Spleen (tissue), 7 donors: ENCODE measurements around the gene NAPEPLD.
"Not testable (repeated sequence)": the region's sequence is repeated elsewhere in the genome, so short reads cannot be mapped to it uniquely, and the experiment has no call there.

ENCODE experiments used
- CTCF ChIP-seq, 11 experiments: fragments of 200-600 bp in 7 of 11; fragments of 450-650 bp in 4 of 11; sonication (generic) in 4 of 11; IDR thresholded peaks in 8 of 11; conservative IDR thresholded peaks in 3 of 11; 1 replicate in 7 of 11; 2 replicates in 4 of 11; pipeline versions ENCODE4 v1.4.0 to v1.8.0; 2016 to 2021; ENCODE audit warnings: antibody characterized with exemption in 11 of 11, inconsistent platforms in 4 of 11, mild to moderate bottlenecking in 1 of 11
- POLR2A ChIP-seq, 3 donors: fragments of 450-650 bp; IDR thresholded peaks; one replicate each; pipeline ENCODE4 v1.5.1; 2017; ENCODE audit warnings: antibody characterized with exemption in 3 of 3, mild to moderate bottlenecking in 1 of 3
- POLR2AphosphoS5 ChIP-seq, 3 donors: sonication (generic); formaldehyde crosslinking; IDR thresholded peaks; one replicate each; pipeline ENCODE4 v1.5.1; 2017; ENCODE audit warnings: antibody characterized with exemption in 3 of 3
- donor health status: DM: no; HTN: no; CAD: no; lungs with moderate emphysema.
- donor health status: DM: no; HTN: no; CAD: no.
- donor health status: DM: no; HTN: no; CAD: no.

- not testable (repeated sequence) for TF ChIP-seq CTCF (IDR thresholded peaks at IDR 0.05 in 8 of 11, conservative IDR thresholded peaks at IDR 0.05 in 3 of 11); POLR2A (IDR thresholded peaks at IDR 0.05); POLR2AphosphoS5 (IDR thresholded peaks at IDR 0.05)
Measured at GRCh38 chr7:103078226-103078625, 70.7 kb downstream of the NAPEPLD start.
